CD4-positive, alpha-beta T cell treated with Interleukin-12 subunit alpha and Interleukin-12 subunit beta, for 1 hour (primary cell): ENCODE results near the gene GALM.
A peak's percentile ranks its signal among the peaks of the same experiment; 100 is the strongest.
"Not testable (repeated sequence)": the region's sequence is repeated elsewhere in the genome, so short reads cannot be mapped to it uniquely, and the experiment has no call there.

ENCODE experiments used
- DNase-seq: peaks from one replicate; pipeline ENCODE4 v3.0.0-alpha.2; 2020

The GALM gene

GRCh38 chr2:38743672-38744398 is 77.9 kb downstream of the GALM start:
- DNase-seq, result no peak

- no peak for DNase-seq
These were observed 78.5 kb downstream of the GALM start for GRCh38 chr2:38744399-38744780.

- no peak for DNase-seq
These were observed 79.4 kb downstream of the GALM start for GRCh38 chr2:38745267-38745666.

GRCh38 chr2:38747007-38747424 is 81.1 kb downstream of the GALM start:
- no peak for DNase-seq

GRCh38 chr2:38747819-38748218 is 81.9 kb downstream of the GALM start:
- DNase-seq, result no peak

GRCh38 chr2:38748391-38748790 is 82.5 kb downstream of the GALM start:
- DNase-seq, result no peak

GRCh38 chr2:38748943-38749804 is 83.3 kb downstream of the GALM start:
- no peak for DNase-seq

GRCh38 chr2:38750011-38750890 is 84.3 kb downstream of the GALM start:
- DNase-seq, result peak; percentile 65

GRCh38 chr2:38750891-38751595 is 85.1 kb downstream of the GALM start, which contains the start of gene SRSF7:
SRSF7 (minus strand) TSS chr2:38751361; CDS start chr2:38751256, 105 bp downstream.
- DNase-seq, result peak; percentile 99

GRCh38 chr2:38751596-38752410 is 85.9 kb downstream of the GALM start:
- DNase-seq, result no peak

GRCh38 chr2:38754049-38754448 is 88.1 kb downstream of the GALM start:
- no peak for DNase-seq

- DNase-seq, result no peak
These were observed 88.6 kb downstream of the GALM start for GRCh38 chr2:38754506-38754905.

- not testable (repeated sequence) for DNase-seq
These were observed 90.0 kb downstream of the GALM start for GRCh38 chr2:38755891-38756290.

- DNase-seq, result no peak
These were observed 97.3 kb downstream of the GALM start for GRCh38 chr2:38763228-38763627.

- DNase-seq, result no peak
These were observed 97.8 kb downstream of the GALM start for GRCh38 chr2:38763728-38764127.

- DNase-seq, result no peak
These were observed 99.2 kb downstream of the GALM start for GRCh38 chr2:38765149-38765548.

- no peak for DNase-seq
These were observed 99.6 kb downstream of the GALM start for GRCh38 chr2:38765551-38765950.

GRCh38 chr2:38771632-38772031 is 105.7 kb downstream of the GALM start:
- no peak for DNase-seq

GRCh38 chr2:38775097-38775920 is 109.4 kb downstream of the GALM start:
- no peak for DNase-seq

GRCh38 chr2:38775921-38776225 is 110.0 kb downstream of the GALM start:
- DNase-seq, result no peak

- no peak for DNase-seq
These were observed 110.6 kb downstream of the GALM start for GRCh38 chr2:38776531-38776930.
